Stimulated activated CD8-positive, alpha-beta memory T cell treated with anti-CD3 and anti-CD28 coated beads, Interleukin-12 subunit alpha, Interleukin-12 subunit beta, amount 100 ng/mL, for 24 hours (primary cell): ENCODE measurements around the gene HSPH1.

Experiments used
- DNase-seq: peaks from one replicate; pipeline ENCODE4 v3.0.0-alpha.2; 2020; ENCODE audit errors: extremely low read depth

The HSPH1 gene

GRCh38 chr13:31096654-31097302, 64.9 kb downstream of the HSPH1 start:
- DNase-seq: no peak

GRCh38 chr13:31094331-31095015, 67.2 kb downstream of the HSPH1 start:
- DNase-seq: no peak

- DNase-seq: no peak
Measured at GRCh38 chr13:31093145-31093885, 68.4 kb downstream of the HSPH1 start.

GRCh38 chr13:31092646-31093045, 69.1 kb downstream of the HSPH1 start:
- DNase-seq: no peak

GRCh38 chr13:31090961-31091624, 70.6 kb downstream of the HSPH1 start:
- DNase-seq: no peak

GRCh38 chr13:31090096-31090495, 71.6 kb downstream of the HSPH1 start:
- DNase-seq: no peak

GRCh38 chr13:31089649-31090048, 72.1 kb downstream of the HSPH1 start:
- no peak for DNase-seq

GRCh38 chr13:31088826-31089420, 72.8 kb downstream of the HSPH1 start:
- no peak for DNase-seq
